PC-3 (cell line): Measurements from ENCODE around the gene ASPDH. TPM values are rescaled to one million over a fixed set of nuclear protein-coding genes. Genes with fewer than 3 reads are reported as not detected.

Source experiments
- ATAC-seq: fragments of 200-7000 bp; cut with Tn5 transposase; 2 replicates; pipeline ENCODE4 v1.9.1; 2020; ENCODE audit warnings: mild to moderate bottlenecking, moderate library complexity
- BruUV-seq: library from RNA; stranded (reverse); fragments of 400-500 nt; replicated peaks from 2 replicates; lab custom pipeline; 2021; lab: Mats Ljungman, UMichigan
- CTCF ChIA-PET: fragments of 300-600 bp; sonication (Branson Sonifier 250); formaldehyde crosslinking; loops from one replicate; lab custom pipeline; 2022; ENCODE audit warnings: antibody characterized with exemption; lab: Charles Lee
- POLR2A ChIA-PET: fragments of 300-600 bp; sonication (Branson Sonifier 250); formaldehyde crosslinking; loops from one replicate; lab custom pipeline; 2022; ENCODE audit warnings: antibody characterized with exemption; ENCODE audit not compliant: unreplicated experiment; lab: Charles Lee
- DNase-seq: peaks from one replicate; pipeline ENCODE4 v3.0.0-alpha.2; 2015
- H2AFZ ChIP-seq: fragments of 300-600 bp; sonication (generic); 2 replicates; pipeline ENCODE4 v1.6.0; 2016; ENCODE audit warnings: antibody characterized with exemption, low read length
- H3F3A ChIP-seq: fragments of 300-600 bp; sonication (generic); one replicate; pipeline ENCODE4 v1.6.0; 2017; ENCODE audit warnings: antibody characterized with exemption, low read length, control low read depth, mild to moderate bottlenecking; ENCODE audit not compliant: unreplicated experiment
- H3K27ac ChIP-seq: fragments of 300-600 bp; sonication (generic); 2 replicates; pipeline ENCODE4 v1.5.1; 2016; ENCODE audit warnings: mild to moderate bottlenecking, low read length
- H3K27me3 ChIP-seq: fragments of 300-600 bp; sonication (generic); 2 replicates; pipeline ENCODE4 v1.6.1; 2016; ENCODE audit warnings: low read length, mixed read lengths
- H3K36me3 ChIP-seq: fragments of 300-600 bp; sonication (generic); 2 replicates; pipeline ENCODE4 v1.6.1; 2016; ENCODE audit warnings: low read depth, mixed run types, low read length, mixed read lengths
- H3K4me1 ChIP-seq: fragments of 300-600 bp; sonication (generic); 2 replicates; pipeline ENCODE4 v1.5.1; 2016; ENCODE audit warnings: low read length; ENCODE audit not compliant: insufficient read depth
- H3K4me2 ChIP-seq: fragments of 300-600 bp; sonication (generic); 2 replicates; pipeline ENCODE4 v1.6.0; 2016; ENCODE audit warnings: low read length
- H3K4me3 ChIP-seq: fragments of 300-600 bp; sonication (generic); 2 replicates; pipeline ENCODE4 v1.5.1; 2016; ENCODE audit warnings: mild to moderate bottlenecking, low read length, mixed read lengths
- H3K79me2 ChIP-seq: fragments of 300-600 bp; sonication (generic); 2 replicates; pipeline ENCODE4 v1.6.1; 2017; ENCODE audit warnings: low read length, mixed read lengths
- H3K9ac ChIP-seq: fragments of 300-600 bp; sonication (generic); 2 replicates; pipeline ENCODE4 v1.6.0; 2016; ENCODE audit warnings: mild to moderate bottlenecking, low read length
- H3K9me2 ChIP-seq: fragments of 300-600 bp; sonication (generic); replicated peaks from 2 replicates; pipeline ENCODE4 v1.6.1; 2016; ENCODE audit warnings: mixed run types, low read length, mixed read lengths
- H3K9me3 ChIP-seq: fragments of 300-600 bp; sonication (generic); 2 replicates; pipeline ENCODE4 v1.6.1; 2016; ENCODE audit warnings: low read length, mixed read lengths
- H4K20me1 ChIP-seq: fragments of 300-600 bp; sonication (generic); 2 replicates; pipeline ENCODE4 v1.6.1; 2016; ENCODE audit warnings: low read length, mixed read lengths
- CTCF ChIP-seq: fragments of 300-600 bp; sonication (generic); conservative IDR thresholded peaks from 2 replicates; pipeline ENCODE4 v1.5.1; 2017; ENCODE audit warnings: antibody characterized with exemption, low read depth, mild to moderate bottlenecking, low read length
- EZH2 ChIP-seq: fragments of 300-600 bp; sonication (generic); IDR thresholded peaks from one replicate; pipeline ENCODE4 v1.6.1; 2017; ENCODE audit warnings: antibody characterized with exemption, mild to moderate bottlenecking, low read length; ENCODE audit not compliant: unreplicated experiment
- EZH2phosphoT487 ChIP-seq: fragments of 300-600 bp; sonication (generic); IDR thresholded peaks from 2 replicates; pipeline ENCODE4 v1.6.1; 2018; ENCODE audit warnings: mild to moderate bottlenecking, antibody characterized with exemption, low read length, borderline replicate concordance
- intact Hi-C: fragments of 100-400 bp; cut with micrococcal nuclease; formaldehyde crosslinking; loops from 2 replicates; pipeline ENCODE4 v1.9.0; 2023
- total RNA-seq: library from RNA; depleted of rRNA; stranded (reverse); fragments of >200 nt; gene quantifications from 2 replicates; pipeline ENCODE4 v1.2.3, GENCODE V29; 2014

ASPDH gene
- total RNA-seq, 1 experiment from 2014 or later: not detected

DNA sequence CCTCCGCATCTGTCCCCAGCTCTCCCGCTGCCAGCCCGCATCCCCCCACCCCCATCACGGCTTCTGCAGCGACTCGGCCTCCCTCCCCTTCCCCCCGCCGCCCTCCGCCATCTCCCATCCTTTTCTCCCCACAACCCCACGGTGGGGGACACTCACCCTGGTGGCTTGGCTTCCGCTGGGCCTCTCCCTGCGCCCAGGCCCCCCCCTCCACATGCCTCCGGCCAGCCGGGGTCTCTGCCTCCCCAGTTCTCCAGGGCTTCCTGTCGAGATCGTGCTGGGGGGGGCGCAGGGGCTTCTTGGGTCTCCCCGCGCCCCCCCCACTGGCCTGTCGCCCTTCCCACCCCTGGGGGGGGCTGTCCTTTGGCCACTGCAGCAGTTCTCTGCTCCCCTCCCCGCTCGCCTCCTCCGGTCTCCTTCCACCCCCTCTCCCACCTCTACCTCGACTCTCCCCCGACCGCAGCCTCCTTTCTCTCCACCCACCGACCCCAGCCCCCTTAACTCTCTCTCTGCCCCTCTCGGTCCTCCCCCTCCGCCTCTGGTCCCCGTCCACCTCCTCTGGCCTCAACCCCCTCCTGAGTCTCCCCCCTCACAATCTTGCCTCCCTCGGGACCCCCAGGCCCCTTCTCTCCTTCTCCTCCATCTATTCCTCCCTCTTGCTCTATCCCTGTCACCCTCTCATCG, 37.5 kb upstream of the ASPDH start:
- no peaks in the 10 kb centered on the region for H3K4me1 ChIP-seq
- intact Hi-C loops: no loop called here
- H3K9me2 ChIP-seq: no peaks in the 10 kb centered on the region
- no peaks in the 10 kb centered on the region for H3K36me3 ChIP-seq
- H3F3A ChIP-seq: no peaks in the 10 kb centered on the region
- H3K9ac ChIP-seq: no peak overlapping the region
- no peak overlapping the region for H3K27ac ChIP-seq
- H3K4me2 ChIP-seq: no peak overlapping the region
- no peak overlapping the region for H3K4me3 ChIP-seq
- ChIA-PET POLR2A (no interaction called here), CTCF (no interaction called here)
- DNase-seq (no peak), ATAC-seq (no peak)
- no peaks in the 10 kb centered on the region for H4K20me1 ChIP-seq
- no TSS peak for BruUV-seq
- no peak for TF ChIP-seq EZH2phosphoT487
- no peak for TF ChIP-seq CTCF
- no peak for TF ChIP-seq EZH2
- H3K27me3 ChIP-seq: peaks cover 53% of the 10 kb centered on the region
- H2AFZ ChIP-seq: no peak overlapping the region
- H3K9me3 ChIP-seq: no peaks in the 10 kb centered on the region
- H3K79me2 ChIP-seq: no peaks in the 10 kb centered on the region

DNA sequence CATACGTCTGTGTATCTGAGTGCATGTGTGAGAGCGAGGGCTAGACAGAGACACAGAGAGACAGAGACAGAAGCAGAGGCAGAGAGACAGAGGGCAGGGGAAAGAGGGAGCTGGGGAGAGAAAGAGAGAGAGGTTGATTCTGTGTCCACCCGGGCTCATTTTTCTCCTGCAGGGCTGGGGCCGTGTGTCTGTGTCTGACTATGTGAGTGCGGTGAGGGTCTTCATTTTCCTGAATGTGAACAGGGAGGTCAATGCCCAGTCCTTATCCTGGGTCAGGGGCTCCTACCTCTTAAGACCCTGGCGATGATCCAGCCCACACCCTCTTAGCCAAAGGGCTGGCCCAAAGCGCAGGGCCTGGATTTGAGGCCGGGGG, 36.9 kb upstream of the ASPDH start:
- Histone ChIP-seq H4K20me1 (no peaks in the 10 kb centered on the region), H3K27me3 (peaks cover 53% of the 10 kb centered on the region), H3K36me3 (no peaks in the 10 kb centered on the region), H3K9me3 (no peaks in the 10 kb centered on the region), H3K4me1 (no peaks in the 10 kb centered on the region), H3K27ac (no peak overlapping the region), H3K79me2 (no peaks in the 10 kb centered on the region), H3F3A (no peaks in the 10 kb centered on the region), H2AFZ (no peak overlapping the region), H3K9me2 (no peaks in the 10 kb centered on the region), H3K9ac (no peak overlapping the region), H3K4me2 (no peak overlapping the region), H3K4me3 (no peak overlapping the region)
- TF ChIP-seq EZH2phosphoT487: no peak
- TF ChIP-seq CTCF: no peak
- no peak for TF ChIP-seq EZH2
- ChIA-PET POLR2A (no interaction called here), CTCF (no interaction called here)
- BruUV-seq: no TSS peak
- ATAC-seq (no peak), DNase-seq (no peak)
- intact Hi-C loops: no loop called here

DNA sequence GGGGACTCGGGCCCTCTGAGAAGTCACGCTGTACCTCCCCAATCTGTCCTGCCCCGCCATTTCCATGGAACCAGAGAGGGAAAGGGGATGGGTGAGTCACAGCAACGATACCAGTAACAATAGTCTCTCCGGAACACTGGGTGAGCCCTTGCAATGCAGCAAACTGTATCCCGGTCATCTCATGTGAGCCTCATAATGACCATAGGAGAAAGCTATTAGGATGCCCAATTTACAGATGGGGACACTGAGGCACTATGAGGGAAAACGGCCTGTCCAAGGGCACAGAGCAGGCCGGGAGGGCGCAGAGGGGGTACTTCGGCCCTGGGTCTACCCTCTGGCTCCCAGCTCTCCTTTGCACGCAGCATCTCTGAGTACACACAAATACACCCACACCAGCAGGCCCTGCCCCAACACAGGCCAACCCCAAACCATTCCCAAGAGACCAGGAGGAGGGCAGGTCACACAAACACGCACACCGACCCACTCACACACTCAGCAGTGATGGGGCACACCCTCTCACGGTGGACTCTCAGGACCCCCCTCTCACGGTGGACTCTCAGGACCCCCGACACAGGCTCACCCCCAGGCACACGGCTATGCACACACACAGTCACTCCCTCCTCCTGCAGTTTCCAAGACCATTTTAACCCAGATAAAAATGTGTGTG, 36.3 kb upstream of the ASPDH start:
- H3K27ac ChIP-seq: no peak overlapping the region
- H3F3A ChIP-seq: no peaks in the 10 kb centered on the region
- H3K4me1 ChIP-seq: no peaks in the 10 kb centered on the region
- no peaks in the 10 kb centered on the region for H4K20me1 ChIP-seq
- no peak overlapping the region for H3K9ac ChIP-seq
- BruUV-seq: no TSS peak
- DNase-seq (no peak), ATAC-seq (0 out of 2 replicates have a peak, but pooled peaks have one; percentile 26)
- H3K9me3 ChIP-seq: no peaks in the 10 kb centered on the region
- no peaks in the 10 kb centered on the region for H3K36me3 ChIP-seq
- H3K27me3 ChIP-seq: peaks cover 53% of the 10 kb centered on the region
- ChIA-PET CTCF (no interaction called here), POLR2A (no interaction called here)
- intact Hi-C loops: no loop called here
- H2AFZ ChIP-seq: no peak overlapping the region
- H3K9me2 ChIP-seq: no peaks in the 10 kb centered on the region
- no peaks in the 10 kb centered on the region for H3K79me2 ChIP-seq
- no peak overlapping the region for H3K4me3 ChIP-seq
- H3K4me2 ChIP-seq: no peak overlapping the region
- no peak for TF ChIP-seq CTCF
- TF ChIP-seq EZH2phosphoT487: no peak
- TF ChIP-seq EZH2: no peak
